GM23338 (cell line): ENCODE measurements around the gene FOXL2.

ENCODE experiments used
- CTCF ChIP-seq, 2 experiments: fragments of 200-600 bp in 1 of 2; sonication (generic) in 1 of 2; conservative IDR thresholded peaks; 2 replicates each; pipeline versions ENCODE4 v1.5.1 to v1.6.1; 2016 to 2017; ENCODE audit warnings: antibody characterized with exemption in 2 of 2, low read depth in 2 of 2, mild to moderate bottlenecking in 2 of 2, moderate library complexity in 1 of 2
- ETS1 ChIP-seq: IDR thresholded peaks from 2 replicates; pipeline ENCODE4 v1.6.1; 2016; ENCODE audit warnings: antibody characterized with exemption
- EZH2 ChIP-seq: fragments of 200-600 bp; sonication (generic); IDR thresholded peaks from one replicate; pipeline ENCODE4 v1.8.0; 2017; ENCODE audit warnings: antibody characterized with exemption, mild to moderate bottlenecking, low read depth; ENCODE audit not compliant: unreplicated experiment
- POLR2AphosphoS5 ChIP-seq: IDR thresholded peaks from 2 replicates; pipeline ENCODE4 v1.6.1; 2016; ENCODE audit warnings: antibody characterized with exemption, low read depth

GRCh38 chr3:138974462-138974861, 27.5 kb upstream of the FOXL2 start:
- no peak for TF ChIP-seq CTCF (conservative IDR thresholded peaks at IDR 0.05; ENCODE audit: low read depth in 2 of 2)
- TF ChIP-seq EZH2: no peak
- no peak for TF ChIP-seq POLR2AphosphoS5
- no peak for TF ChIP-seq ETS1
